Muscle layer of duodenum (tissue), 2 donors: Measurements from ENCODE around the gene PTOV1.

ENCODE experiments used
- H3K27ac ChIP-seq: one replicate; pipeline ENCODE4 v1.7.0; 2013; ENCODE audit warnings: mild to moderate bottlenecking, low read length
- H3K27me3 ChIP-seq: one replicate; pipeline ENCODE4 v1.7.0; 2013; ENCODE audit warnings: low read depth, mild to moderate bottlenecking, control low read depth, low read length
- H3K36me3 ChIP-seq, 2 donors: one replicate each; pipeline ENCODE4 v1.7.0; 2013; ENCODE audit warnings: low read length in 2 of 2, control low read depth in 1 of 2, mild to moderate bottlenecking in 1 of 2; ENCODE audit not compliant: insufficient read depth in 2 of 2, control insufficient read depth in 1 of 2
- H3K4me1 ChIP-seq, 2 donors: one replicate each; pipeline ENCODE4 v1.7.0; 2013; ENCODE audit warnings: low read length in 2 of 2, mild to moderate bottlenecking in 2 of 2, control low read depth in 1 of 2, moderate library complexity in 1 of 2; ENCODE audit not compliant: insufficient read depth in 2 of 2, control insufficient read depth in 1 of 2
- H3K4me3 ChIP-seq, 2 donors: one replicate each; pipeline ENCODE4 v1.7.0; 2013; ENCODE audit warnings: low read length in 2 of 2, low read depth in 1 of 2, mild to moderate bottlenecking in 1 of 2
- H3K9me3 ChIP-seq, 2 donors: one replicate each; pipeline ENCODE4 v1.7.0; 2013; ENCODE audit warnings: low read length in 2 of 2, control low read depth in 1 of 2, mild to moderate bottlenecking in 1 of 2; ENCODE audit not compliant: control insufficient read depth in 1 of 2
- donor health status: healthy.

PTOV1 gene

DNA sequence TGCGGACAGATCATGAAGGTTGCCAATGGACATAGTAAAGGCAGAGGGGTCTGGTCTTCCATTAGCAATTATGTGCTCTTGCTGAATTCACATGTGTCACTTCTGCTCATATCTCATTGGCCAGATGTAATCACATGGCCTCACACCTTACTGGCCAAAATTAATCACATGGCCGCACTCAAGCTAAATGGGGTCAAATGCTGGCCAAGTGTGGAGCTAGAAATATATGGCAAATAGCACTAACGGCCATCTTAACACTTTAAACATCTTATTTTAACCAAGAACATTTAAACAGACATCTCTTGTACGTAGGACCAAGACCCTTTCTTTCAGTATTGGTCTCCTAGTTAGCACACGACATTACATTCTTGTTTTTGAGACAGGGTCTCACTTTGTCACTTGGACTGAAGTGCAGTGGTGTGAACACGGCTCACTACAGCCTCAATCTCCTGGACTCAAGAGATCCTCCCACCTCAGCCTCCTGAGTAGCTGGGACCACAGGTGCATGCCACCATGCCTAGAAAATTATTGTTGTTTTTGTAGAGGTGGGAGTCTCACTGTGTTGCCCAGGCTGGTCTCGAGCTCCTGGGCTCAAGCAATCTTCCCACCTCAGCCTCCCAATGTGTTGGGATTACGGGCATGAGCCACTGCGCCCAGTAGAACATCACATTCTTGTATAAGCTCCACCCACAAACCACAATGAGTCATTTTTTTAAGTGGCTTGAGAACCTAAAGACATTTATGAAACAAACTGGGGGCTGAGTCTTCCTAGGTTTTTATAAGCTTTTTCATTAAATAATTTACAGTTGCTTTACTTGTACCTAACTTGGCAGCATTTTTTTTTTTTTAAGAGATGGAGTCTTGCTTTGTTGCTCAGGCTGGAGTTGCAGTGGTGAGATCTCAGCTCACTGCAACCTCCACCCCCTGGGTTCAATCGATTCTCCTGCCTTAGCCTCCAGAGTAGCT lies 2.9 kb upstream of the PTOV1 start:
- Histone ChIP-seq H3K36me3 (no peaks in the 10 kb centered on the region), H3K27me3 (no peaks in the 10 kb centered on the region), H3K4me3 (no peak overlapping the region), H3K9me3 (no peaks in the 10 kb centered on the region), H3K4me1 (peaks cover 13 to 17% of the 10 kb centered on the region in 2 donors), H3K27ac (no peak overlapping the region)

DNA sequence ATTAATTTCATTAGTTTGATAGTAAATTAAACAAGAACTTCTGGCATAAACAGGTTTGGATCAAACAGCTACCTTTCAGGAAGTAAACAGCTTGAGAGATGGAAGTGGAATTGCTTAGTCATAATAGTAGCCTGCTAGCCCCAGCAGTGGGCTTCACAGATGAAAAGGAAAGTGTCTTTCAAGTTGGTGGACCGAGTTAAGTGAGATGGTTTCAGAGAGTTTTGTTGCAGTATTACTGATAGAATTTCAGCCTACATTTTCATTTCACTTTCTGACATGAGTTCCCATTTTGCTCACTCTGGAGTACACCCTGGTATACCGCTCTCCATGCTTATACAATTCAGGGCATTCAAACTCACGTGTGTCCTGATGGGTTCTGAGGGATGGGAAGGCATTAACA lies 2.0 kb upstream of the PTOV1 start:
- Histone ChIP-seq H3K36me3 (no peaks in the 10 kb centered on the region), H3K4me1 (peaks cover 17 to 21% of the 10 kb centered on the region in 2 donors), H3K9me3 (no peaks in the 10 kb centered on the region), H3K4me3 (no peak overlapping the region), H3K27ac (no peak overlapping the region), H3K27me3 (no peaks in the 10 kb centered on the region)

DNA sequence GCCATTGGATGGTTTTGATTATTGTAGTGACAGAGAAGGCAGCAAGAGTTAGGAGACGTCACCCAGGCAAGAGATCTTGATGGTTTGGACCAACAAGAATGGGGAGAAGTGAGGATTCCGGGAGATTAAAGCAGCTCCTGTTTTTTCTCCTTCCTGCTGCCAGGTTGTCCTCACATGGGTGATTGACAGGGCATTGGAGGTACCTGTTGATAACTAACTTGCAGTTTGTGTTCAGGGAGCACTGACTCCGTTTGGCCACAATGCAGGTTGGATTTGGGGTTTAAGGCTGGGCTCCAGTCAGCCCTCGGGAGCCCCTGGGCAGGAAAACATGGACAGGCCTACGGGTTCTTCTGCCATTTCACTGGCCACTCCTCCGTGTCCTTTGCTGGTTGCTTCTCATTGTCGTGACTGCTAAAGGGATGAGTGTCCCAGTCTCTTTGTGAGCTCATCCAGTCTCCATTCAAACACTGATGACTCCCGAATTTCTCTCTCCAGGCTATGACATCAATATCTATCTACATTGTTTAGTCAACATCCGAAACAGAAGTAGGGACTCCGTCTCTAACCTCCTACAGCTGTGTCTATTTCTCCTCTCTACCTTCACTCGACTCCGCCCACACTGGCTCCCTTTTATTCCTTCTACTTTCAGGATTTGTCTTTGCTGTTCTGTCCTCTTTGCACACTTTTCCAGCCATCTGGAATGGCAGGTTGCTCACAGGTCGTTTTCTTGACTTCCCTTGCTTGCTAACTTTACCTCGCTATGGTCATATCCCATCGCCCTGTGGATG lies 1.3 kb upstream of the PTOV1 start:
- peak overlapping the region; percentile 62 to 87 for H3K4me3 ChIP-seq
- H3K27me3 ChIP-seq = no peaks in the 10 kb centered on the region
- H3K36me3 ChIP-seq = no peaks in the 10 kb centered on the region
- H3K9me3 ChIP-seq = no peaks in the 10 kb centered on the region
- H3K27ac ChIP-seq = peak overlapping the region; percentile 45
- peaks cover 17 to 21% of the 10 kb centered on the region in 2 donors for H3K4me1 ChIP-seq

DNA sequence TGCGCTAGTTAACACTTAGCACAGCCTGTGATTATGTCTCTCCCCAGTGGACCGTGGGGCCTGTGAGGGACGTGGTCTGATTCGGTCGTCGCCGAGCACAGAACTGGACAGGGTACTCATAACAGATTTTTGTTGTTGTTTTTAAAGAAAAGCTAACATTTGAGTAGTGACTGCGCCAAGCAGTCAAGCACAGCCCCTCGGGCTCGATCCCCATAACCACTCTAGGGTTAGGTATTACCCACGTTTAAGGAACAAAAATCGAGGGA lies 805 bp upstream of the PTOV1 start:
- Histone ChIP-seq H3K27me3 (no peaks in the 10 kb centered on the region), H3K4me3 (peak overlapping the region; percentile 62 to 87), H3K4me1 (peaks cover 17 to 21% of the 10 kb centered on the region in 2 donors), H3K9me3 (no peaks in the 10 kb centered on the region), H3K27ac (peak overlapping the region; percentile 45), H3K36me3 (peaks cover under 1 to 3% of the 10 kb centered on the region in 2 donors)

DNA sequence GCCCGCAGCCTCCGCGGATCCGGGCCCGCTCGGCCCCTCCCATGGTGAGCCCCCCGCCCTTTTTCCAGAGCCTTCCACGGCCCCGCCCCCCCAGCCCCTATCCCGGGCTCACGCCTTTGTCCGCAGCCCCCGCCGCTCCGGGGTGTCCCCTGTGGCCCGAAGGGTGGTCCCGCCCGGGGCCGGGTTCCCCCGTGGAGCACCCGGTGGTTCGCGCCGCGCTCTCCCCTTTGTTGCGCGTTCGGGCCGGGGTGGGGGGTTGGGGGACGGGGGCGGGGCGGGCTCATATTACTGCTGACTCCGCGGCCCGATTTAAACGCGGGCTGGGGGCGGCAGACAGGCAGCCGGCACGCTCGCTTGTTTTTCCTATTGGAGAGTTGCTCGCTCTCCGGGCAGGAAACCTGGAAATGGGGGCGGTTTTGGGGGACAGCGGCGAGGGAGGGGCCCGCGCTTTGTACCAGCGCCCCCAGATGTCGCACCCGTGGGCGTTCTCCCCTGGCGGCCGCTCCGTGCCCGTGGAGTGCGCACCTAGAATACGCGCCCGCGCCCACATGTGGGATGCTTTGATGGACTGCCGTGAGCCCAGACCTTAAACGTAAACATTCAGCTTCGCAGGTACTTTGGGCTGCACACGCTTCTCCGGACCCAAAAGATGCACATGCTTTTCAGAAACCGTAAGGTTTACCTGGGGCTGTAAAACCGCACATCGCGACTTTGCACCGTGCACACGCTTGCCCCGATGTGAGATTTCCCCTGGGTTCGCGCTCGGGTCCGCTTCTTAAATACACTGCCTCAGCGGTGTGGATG lies 699 bp downstream of the PTOV1 start:
- Histone ChIP-seq H3K9me3 (no peaks in the 10 kb centered on the region), H3K36me3 (peaks cover 3 to 17% of the 10 kb centered on the region in 2 donors), H3K27ac (no peak overlapping the region), H3K27me3 (no peaks in the 10 kb centered on the region), H3K4me3 (peak overlapping the region; percentile 66 to 87), H3K4me1 (peaks cover 17 to 21% of the 10 kb centered on the region in 2 donors)

DNA sequence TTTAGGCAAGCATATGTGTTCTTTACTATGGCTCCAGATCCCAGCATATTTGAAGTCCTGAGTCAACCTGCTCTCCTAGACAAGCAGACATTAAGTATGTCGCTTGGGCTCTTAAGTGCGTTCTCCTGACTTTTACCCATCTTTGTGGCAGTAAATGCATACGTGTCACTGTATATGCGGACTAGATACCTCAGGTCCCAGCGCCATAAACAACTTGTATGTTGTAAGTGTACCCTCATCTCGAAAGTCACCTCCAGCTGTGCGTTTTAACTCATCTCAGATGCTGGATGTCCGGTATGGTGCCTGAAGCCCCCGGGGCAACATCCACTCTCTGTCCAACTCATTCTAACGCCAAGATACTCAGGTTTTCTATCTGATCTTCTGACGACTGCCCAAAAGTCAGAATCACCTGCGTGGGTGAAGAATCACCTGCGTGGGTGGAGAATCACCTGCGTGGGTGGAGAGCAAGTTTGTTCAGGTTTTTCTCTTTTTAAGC lies 1.7 kb downstream of the PTOV1 start:
- no peak overlapping the region for H3K27ac ChIP-seq
- peak overlapping the region; percentile 66 to 87 for H3K4me3 ChIP-seq
- peaks cover 3 to 26% of the 10 kb centered on the region in 2 donors for H3K36me3 ChIP-seq
- no peaks in the 10 kb centered on the region for H3K9me3 ChIP-seq
- peaks cover 17 to 21% of the 10 kb centered on the region in 2 donors for H3K4me1 ChIP-seq
- H3K27me3 ChIP-seq = no peaks in the 10 kb centered on the region

DNA sequence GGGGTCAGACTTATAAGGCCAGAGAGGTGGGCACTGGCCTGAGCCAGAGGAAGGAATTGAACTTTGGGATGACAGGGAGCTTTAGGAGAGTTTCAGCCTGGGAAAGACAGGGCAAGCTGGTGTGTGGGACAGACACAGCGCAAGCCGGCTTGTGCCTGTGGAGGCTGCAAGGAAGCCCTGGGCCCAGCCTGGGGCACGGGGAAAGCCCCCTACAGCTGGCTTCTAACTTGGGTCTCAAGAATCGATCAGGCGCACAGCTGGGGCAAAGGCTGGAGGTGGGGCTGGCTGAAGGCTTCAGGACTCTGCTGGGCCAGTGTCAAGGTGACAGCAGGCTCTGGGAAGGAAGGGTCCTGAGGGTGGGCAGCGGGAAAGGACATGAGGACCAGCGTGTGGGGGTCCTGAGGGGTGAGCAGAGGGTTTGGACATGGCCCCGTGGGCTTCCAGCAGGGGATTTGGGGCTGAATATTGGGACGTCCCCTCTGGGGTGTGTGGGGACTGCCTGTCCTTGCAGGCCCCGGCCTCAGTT lies 3.0 kb downstream of the PTOV1 start:
- Histone ChIP-seq H3K9me3 (no peaks in the 10 kb centered on the region), H3K27ac (no peak overlapping the region), H3K36me3 (peaks cover 3 to 38% of the 10 kb centered on the region in 2 donors), H3K27me3 (no peaks in the 10 kb centered on the region), H3K4me1 (peaks cover 17 to 21% of the 10 kb centered on the region in 2 donors), H3K4me3 (no peak overlapping the region)

DNA sequence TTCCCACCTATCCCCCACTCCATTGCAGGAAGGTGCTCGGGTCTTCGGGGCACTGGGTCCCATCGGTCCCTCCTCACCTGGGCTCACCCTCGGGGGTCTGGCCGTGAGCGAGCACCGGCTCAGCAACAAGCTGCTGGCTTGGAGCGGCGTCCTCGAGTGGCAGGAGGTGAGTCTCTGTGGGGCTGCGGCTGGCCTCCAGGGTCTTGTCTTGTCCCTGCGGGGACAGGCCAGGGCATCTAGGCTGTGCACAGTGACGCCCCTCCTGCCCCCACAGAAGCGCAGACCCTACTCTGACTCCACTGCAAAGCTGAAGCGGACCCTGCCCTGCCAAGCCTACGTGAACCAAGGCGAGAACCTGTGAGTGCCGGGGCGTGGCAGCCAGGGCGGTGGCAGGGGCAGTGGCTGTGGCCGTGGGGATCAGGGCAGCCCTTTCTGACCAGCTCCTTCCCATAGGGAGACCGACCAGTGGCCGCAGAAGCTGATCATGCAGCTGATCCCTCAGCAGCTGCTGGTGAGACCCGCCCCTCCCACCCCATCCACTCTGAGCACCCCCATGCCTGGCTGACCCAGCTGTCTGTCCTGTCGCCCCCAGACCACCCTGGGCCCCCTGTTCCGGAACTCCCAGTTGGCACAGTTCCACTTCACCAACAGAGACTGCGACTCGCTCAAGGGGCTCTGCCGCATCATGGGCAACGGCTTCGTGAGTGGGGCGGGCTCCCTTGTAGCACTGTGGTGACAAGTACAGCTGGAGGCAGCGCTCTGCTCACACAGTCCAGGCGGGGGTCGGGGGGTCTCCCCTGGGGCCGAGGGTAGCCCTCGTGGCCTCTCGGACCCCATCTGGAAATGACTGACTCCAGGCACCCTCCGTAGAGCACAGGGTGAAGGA lies 3.7 kb downstream of the PTOV1 start:
- H3K4me1 ChIP-seq = peaks cover 17 to 21% of the 10 kb centered on the region in 2 donors
- H3K9me3 ChIP-seq = no peaks in the 10 kb centered on the region
- H3K4me3 ChIP-seq = no peak overlapping the region
- H3K27me3 ChIP-seq = no peaks in the 10 kb centered on the region
- peaks cover 3 to 43% of the 10 kb centered on the region in 2 donors for H3K36me3 ChIP-seq
- H3K27ac ChIP-seq = no peak overlapping the region

DNA sequence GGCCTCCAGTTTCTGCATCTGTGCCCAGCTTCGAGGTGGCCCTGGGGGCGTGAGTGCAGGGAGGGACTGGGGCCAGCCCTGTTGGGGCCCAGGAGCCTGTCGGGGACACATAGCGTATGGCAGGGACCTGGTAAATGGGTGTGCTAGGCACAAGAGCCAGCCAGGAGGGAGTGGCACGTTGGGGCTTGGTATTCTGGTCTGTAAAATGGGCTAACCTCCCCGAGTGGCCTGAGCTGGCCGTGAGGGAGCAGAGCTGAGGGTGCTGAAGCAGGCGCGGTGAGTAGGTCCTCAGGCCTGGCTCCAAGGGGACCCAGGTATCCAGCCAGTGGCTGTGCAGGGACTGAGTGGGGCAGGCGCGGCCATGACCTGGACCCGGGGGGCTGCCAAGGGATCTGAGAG lies 4.3 kb downstream of the PTOV1 start:
- Histone ChIP-seq H3K4me3 (no peak overlapping the region), H3K27me3 (no peaks in the 10 kb centered on the region), H3K9me3 (no peaks in the 10 kb centered on the region), H3K4me1 (peaks cover 11 to 21% of the 10 kb centered on the region in 2 donors), H3K27ac (no peak overlapping the region), H3K36me3 (peaks cover 3 to 49% of the 10 kb centered on the region in 2 donors)
